ENCODE data around the gene NIN.
"Not testable (repeated sequence)": the region's sequence is repeated elsewhere in the genome, so short reads cannot be mapped to it uniquely, and the experiment has no call there.

Gene NIN

DNA sequence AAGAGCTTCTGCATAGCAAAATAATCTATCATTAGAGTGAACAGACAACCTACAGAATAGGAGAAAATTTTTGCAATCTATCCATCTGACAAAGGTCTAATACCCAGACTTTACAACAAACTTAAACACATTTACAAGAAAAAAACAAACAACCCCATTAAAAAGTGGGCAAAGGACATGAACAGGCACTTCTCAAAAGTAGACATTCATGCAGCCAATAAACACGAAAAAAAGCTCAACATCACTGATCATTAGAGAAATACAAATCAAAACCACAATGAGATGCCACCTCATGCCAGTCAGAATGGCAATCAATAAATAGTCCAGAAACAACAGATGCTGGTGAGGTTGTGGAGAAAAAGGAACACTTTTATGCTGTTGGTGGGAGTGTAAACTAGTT, 15.9 kb downstream of the NIN start:
- DNase-seq, result not testable (repeated sequence)

DNA sequence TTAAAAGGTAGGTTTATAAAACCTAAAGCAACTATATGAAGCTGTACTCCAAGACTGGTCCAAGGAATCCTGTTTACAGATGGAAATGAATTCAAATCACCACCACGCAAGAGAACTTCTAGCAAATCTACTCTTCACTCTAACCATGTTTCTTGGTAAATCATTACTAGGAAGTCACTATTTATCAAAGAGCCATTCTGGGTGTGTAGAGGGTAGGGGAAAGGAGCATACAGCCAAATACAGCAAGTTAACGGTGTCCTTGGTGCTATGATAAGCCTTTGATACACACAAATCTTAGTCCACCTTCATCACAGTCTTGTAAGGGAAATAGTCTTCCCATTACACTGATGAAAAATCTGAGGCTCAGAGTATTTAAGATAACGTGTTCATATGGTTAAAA, 16.8 kb downstream of the NIN start:
- no peak for DNase-seq

DNA sequence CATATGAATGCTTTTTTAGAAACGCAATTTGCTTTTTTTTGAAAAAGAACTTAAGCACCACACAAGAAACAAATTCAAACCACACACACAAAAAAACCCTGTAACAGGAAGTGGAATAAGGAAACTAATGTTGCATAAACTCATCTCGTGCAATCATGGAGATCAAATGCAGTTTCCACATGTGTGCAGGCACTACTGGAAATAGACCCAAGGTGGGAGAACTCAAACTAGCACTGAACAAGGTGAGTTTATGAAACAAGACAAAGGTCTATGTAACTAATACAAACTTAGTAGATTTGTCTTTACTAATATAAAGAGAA, 17.5 kb downstream of the NIN start:
- no peak for DNase-seq

DNA sequence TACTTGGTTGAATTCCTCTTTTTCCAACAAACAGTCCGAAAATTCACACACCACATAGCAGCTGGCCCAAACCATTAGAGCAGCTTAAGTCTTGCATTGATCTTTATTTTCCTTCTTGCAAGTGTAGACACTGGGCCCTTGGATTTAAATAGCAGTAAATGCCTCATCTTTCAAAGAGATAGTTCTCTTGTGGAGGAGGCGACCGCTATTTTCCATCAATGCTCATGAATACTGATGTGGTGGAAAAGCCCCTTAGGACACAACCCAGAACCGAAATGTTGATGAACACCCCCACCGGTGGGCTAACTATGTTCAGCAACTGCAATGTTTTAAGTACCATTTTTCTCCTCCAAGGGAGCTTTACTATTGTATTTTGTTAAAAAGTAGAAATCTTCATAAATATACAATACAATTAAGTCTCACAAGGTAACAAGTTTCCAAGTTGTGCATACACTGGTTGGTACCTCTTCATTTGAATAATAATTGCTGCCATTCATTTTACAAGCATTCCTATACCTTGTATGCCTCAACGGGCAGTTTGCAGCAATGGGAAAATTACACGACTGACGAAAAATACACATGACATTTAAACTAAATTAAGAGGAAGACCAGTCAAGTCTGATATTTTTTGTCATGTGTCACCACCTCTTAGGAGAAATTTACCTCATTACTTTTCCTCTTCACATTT, 18.0 kb downstream of the NIN start:
- DNase-seq, result no peak

DNA sequence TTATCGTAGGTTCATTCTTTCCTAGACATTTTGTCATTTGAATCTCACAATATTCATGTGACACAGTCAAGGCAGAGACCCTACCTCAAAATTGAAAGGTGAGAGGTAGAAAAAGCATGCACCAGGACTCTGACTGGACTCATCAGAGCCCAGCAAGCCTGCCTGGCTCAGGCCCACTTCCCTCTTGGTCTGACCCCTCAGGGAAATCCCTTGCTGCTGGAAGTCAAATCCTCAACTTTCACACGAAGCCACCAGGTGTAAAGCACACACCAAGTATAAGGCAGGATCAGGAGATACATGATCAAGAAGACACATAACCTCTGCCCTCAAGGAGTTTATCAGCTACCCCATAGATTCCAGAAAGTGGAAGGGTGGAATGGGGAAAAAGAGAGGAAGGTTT, 18.8 kb downstream of the NIN start:
- DNase-seq, result no peak

DNA sequence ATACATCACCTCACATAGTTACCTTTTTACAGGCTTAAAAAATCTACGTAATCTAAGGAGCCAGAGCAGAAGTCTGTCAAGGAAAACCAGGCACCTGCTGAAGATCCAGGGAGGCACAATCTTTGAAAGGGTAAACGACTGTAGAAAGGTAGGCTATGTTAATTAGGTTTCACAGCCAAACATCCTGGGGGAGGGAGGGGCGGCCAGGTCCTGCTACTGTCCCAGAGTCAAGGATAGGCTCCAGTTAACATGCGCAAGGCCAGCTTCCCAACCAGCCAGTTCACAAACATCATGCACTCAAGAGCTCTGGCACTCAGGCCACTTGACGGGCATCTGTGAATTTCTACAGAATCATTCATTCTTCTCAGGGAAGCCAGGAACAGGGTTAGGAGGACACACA, 22.9 kb downstream of the NIN start:
- no peak for DNase-seq

DNA sequence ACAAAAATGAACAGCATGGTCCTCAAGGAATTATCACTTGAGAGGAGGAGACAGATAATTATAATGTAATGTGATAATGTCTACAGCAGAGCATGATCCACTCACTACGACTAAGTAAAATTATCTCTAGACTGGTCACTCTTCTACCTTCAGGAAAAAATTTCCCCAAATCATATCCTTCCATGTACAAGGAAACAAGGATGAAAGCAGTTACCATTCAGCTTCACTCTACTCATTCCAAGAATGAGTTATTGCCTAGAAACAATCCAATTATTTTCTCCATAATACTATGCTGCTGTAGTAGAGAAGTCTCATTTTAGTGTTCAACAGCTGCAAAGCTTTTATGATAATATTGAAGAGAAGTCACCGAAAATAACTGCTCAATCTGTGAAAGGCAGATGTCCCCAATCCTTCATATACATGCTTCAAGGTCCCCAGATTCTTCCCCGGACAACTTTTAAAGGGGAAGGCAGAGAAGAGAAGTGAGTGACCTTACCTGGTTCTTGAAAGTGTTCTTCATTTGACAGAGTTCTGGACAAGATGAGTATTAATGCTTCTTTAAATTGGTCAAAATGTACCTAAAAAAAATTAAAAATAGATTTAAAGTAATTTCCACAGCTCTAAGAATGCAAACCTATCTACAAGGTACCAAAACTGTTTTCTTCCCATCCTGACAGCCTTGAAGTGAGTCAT, 24.6 kb downstream of the NIN start:
- DNase-seq, result peak; percentile 38

DNA sequence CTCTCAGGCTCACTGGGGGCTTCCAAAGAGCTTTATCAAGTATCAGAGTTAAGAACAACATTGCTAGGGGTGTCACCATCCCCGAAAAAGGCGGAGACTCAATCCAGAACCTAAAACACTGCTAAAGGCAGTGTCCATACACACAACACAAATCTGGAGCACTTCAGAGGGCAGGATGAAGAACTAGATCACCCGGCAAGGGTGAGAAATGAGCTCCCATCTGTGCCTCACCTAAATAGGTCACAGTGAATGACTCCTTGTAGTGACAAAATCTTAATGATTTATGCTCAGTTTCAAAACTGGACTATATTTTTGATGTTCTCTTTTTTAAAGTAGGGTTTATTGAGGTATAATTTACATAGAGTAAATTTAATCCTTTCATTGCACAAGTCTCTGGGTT, 25.6 kb downstream of the NIN start:
- no peak for DNase-seq

DNA sequence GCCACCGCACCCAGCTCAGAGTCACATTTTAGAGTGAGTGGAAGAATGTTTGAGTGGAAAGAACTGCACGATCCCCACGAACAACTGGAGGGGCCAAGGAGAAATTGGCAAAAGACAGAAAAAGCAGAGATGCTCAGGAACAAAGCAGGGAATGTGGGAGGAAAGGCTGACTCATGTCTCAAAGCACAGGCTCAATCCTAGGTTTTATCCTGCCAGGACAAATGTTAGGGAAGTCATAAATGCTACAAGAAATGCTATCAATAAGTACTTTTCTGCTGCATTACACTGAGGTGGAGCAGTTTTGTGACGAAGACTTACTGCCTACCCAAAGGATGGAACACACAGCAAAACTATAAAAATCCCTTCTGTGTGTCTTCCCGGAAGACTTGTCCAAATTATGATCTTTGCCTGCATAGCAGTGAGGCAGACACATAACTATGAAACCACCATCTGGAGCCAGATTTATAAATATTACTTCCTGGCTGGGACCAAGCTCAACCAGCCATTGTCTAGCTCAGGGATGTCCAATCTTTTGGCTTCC, 26.7 kb downstream of the NIN start:
- peak; percentile 79 for DNase-seq

DNA sequence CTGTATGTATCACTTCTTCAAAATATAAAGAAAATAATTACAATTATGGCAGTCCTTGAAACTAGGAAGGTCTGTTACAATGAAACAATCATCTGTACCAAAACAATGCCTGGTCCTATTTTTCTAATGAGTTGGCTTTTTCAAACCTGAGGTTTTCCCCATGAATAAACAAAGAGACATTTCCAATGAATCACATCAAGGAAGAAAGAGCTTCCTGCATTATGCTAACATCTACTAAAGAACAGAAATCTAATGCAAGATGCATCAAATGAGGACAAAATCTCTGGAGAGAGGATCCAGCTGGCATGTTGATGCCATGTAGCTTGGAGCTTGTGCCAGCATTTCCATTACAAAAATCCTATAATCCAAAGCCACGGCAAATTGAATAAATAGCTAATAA, 29.3 kb downstream of the NIN start:
- peak; percentile 61 for DNase-seq

DNA sequence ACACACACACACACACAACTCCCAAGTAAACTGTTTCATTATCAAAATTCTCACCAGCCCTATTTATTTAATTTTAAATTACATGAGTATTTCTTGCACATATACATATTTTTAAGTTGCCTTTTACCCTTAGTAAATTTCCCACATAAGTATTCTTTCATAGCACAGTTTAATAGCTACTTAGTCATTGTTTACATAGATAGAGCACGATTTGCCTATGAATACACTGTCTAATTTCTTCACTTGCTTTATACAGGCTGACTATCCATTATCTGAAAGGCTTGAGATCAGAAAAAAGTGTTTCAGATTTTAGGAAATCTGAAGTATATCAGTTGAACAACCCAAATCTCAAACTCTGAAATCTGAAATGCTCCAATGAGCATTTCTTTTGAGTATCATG, 30.9 kb downstream of the NIN start:
- DNase-seq, result no peak

DNA sequence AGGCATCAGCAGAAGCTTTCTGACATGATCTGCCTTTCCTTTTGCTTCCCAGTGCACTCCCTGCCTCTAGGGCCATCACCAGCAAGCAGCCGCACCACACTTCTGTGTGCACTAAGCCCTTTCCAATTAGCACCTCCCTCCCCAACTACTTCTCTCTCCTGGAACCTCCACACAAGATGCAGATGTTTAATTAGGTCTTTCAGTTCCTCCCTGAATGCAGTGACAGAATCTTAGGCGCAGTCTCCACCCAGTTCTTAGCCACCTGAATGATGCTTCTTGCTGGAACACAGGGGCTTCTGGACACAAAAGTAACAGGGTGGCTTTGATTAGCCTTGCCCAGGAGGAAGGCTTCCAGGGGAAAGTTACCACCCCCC, 32.9 kb downstream of the NIN start:
- DNase-seq, result no peak

DNA sequence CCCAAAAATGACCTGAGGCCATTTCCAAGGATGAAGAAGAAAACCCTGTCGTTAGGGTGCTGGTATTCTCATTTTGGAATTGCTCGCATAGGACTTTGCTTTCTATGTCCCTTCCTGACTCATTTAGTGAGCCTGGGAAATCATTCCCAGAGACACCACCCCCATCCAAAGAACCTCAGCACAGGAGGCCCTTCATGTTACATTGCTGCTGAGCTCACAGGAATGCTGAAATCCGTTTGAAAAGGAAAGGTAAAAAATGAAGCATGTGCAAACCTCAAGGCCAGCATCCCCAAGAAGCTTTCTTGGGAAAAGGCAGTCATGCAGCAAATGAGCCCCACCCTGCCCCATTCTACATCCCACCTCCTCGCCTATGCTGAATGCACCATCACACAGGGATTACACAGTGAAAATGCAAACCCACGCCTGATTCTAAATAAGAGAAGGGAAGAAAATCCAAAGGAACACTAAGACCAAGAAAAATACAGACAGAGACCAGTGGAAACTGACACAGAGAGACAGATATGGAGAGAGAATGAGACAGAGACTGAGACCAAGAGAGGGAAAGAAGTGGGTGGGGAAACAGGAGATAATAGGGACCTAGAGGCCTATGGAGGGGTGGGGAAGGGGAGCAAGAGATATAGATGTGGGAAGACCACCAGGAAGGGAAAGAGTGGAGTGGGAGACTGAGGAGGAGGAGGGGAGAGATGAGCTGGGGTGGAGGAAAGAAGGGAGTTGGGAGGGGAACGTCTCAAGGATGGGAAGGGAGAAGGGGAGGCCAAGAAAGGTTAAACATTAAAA, 33.5 kb downstream of the NIN start:
- no peak for DNase-seq

DNA sequence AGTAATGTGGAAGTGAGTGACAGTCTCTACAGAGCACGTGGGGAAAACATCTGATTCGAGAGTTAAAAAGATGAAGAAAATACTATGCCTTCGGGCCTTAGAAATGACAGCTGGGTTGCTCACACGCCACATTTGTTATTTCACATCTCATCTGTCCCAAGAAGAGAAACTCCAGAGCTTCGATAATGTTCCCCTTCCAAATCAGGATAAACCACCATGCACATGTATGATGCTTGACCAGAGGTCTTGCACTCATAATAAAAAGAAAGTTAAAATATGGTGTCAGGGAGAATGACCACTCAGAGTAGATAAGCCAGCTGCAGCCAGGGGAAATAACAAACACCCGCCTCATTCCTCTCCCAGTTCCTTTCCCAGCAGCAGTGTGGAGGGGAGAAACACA, 34.6 kb downstream of the NIN start:
- DNase-seq, result no peak

DNA sequence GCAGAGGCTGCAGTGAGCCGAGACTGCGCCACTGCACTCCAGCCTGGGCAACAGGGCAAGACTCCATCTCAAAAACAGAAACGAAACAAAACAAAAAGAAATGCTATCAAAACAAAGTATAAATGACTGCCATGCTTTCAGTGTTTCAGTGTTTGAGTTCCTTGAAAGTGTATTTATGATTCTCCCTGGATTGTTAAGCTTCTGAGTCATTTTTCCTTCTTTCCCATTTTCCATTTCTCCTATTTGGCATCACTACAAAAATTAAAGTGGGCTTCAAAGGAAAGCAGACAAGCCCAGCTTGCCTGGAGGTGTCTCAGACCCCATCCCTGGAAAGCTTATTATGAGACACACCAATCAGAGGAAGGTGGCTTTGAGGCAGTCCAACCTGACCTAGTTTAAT, 35.1 kb downstream of the NIN start:
- DNase-seq, result peak; percentile 9

DNA sequence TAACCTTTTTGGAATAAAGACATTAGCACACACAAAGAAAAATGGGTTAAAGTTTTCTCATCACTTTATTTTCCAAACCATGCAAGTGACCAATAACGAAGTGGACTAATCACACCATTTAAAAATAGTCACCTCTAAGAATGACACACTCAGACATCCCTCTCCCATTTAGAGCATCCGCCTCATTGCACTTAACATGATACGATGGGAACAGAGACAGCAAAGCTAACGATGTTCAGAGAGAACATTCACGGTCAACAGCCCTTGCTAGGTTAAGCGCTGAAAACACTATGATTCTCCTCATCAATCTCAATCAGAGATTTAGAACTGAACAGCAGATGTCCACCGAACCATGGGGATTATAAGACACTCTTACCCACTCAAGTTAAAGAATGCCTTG, 35.8 kb downstream of the NIN start:
- no peak for DNase-seq

DNA sequence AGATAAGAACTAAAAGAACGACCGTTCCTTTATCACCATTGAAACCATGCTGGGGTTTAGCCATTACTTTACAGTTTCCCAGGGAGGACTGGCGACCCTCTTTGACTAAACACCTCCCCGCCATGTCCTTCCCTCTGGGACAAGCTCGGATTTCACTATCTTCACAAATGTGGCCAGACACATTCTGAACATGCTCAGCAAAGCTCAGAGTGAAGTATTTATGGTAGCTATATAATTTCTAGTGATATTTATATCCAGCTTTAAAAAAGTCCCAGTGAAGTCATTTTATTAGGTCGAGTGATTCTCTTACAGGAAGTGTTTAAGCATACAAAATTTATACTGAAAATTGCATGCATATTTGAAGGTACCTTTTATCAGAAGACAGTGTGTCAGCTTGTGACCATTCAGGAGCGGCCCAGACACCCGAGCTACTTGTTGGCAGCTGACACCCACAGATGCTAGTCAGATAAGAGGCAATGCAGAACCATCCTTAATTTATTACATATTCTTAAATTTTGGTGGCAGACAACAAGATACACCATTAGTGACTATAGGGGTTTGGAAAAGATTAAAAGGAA, 36.8 kb downstream of the NIN start:
- no peak for DNase-seq

DNA sequence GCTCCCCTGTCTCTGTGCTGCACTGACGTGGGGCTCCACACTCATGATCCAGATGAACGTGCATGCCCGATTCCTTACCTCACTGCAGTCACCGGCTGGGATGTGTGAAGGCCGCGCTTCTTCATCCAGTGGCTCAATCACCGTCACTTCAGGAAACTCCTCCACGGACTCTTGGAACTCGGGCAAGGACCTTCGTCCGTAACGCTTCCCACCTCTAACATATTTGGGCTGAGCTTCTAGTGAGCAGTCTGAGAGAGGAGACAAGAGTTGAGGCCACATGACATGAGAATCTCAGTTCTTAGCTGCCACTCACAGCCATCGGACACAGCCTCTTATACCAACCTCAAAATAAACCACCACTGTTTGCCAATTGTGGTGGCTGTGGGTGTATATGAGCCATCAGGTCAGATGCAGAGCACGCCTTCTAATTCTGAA, 38.3 kb downstream of the NIN start:
- DNase-seq, result no peak

DNA sequence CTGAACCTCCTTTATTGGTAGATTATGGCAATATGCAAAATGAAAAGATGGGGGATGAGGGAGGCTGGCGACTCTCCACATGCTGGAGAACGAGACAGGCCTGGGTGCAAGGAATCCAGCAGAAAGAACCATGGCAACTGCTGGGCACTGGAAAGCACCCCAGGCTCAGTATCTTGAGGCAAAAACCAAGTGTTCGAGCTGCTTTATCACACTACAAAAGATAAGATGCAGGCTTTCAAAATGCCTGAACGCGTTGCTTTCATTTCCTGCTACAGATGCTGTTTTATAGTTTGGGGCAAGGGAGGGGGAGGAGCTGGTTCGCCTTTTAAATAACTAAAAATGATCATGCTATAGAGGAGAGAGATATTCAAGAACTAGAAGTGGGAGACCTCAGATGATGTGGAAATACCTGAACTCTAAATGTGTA, 38.9 kb downstream of the NIN start:
- DNase-seq, result no peak

DNA sequence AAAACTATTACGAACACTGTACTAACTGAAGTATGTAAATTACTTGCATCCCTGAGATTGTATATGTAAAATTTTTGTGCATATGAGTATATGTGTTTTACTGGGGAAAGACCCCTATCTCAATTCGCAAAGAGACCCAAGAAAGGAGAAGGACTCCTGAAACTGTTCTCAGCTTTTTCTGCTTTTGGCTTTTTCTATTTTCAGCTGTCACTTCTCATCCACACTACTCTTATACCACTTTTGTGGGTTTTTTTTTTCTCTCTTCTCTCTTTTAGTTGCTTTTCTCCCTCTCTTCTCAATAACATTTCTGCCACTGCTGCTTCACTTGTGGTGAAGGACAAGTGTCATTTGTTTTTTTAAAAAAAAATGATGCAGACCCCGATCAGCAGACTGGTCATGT, 39.8 kb downstream of the NIN start:
- no peak for DNase-seq

DNA sequence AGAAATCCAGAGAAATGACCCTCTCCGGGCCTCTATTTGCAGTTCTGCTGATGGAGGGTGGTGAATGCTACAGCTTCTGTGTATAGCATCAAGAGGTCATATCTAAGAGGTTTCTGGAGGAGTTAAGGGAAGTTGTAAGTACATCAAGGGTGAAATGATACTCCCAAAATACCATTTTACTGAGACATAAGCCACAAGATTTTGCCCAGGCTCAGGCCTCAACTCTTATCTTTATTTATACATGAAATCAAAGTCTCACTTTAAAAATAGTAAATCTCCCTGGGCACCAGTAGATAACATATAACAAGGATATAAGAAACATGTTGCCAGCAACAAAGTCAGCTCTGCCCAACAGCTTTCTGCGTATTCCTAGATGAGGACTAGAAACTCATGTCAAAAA, 40.4 kb downstream of the NIN start:
- peak; percentile 37 for DNase-seq

DNA sequence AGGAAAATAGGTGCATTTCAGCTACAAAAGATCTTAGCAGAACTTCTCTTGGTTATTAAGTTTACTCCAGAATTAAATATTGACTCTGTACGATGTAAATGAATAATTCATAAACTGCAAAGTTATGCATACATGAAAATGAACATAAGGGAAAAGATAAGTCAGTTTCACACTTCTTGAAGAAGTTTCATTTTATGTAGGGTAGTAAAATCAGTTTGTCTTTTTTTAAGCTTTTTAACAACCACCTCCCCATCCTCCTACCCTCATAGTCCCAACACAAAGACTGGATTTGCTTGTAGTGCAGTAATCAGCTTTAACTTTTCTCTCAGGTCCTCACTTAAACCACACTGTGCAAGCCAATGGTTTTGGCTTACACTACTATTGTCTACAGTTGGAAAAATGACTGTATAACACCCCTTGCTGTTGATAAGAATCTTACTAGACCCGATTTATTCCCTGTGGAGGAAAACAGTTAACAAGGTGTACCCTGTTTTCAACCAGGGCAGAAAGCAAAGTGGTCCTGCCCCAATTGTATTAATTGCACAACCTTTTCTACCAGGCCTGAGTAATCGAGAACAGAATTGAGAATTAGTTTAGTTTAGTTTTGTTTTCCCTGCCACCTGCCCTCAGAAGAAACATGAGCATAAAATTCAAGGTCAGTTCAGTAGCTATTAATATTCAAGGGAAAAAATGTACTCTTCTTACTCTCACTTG, 44.1 kb downstream of the NIN start:
- DNase-seq, result no peak

DNA sequence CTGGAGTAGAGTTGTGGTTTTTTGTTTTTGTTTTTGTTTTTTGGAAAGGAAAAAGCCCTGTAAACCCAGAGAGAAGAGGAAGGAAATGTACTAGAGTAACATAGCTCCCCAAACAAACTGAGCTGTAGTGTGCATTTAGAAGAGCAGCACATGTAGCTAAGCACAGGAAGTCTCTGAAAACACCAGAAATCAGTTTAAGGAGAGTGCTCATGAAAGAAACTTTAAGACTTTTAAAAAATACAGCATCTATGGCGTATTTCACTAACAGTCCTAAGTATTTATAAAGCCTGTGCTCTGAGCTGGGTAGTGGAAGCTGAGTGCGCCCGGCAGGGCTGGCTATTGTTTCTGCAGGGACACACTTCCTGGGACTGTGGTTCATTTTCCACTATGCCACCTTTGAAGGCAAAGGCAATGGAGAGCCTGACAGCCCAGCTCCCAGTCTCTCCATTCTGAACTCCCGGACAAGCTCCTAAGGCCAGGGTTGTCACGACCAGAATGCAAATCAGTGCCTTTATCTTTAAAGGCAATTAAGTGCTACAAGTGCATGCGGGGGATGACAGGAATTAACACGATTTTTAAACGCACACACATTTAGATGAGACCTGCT, 45.4 kb downstream of the NIN start:
- DNase-seq, result no peak
